Activated naive CD4-positive, alpha-beta T cell treated with anti-CD3 and anti-CD28 coated beads for 36 hours (primary cell): ENCODE data around the gene YOD1. TPM values are rescaled to one million over a fixed set of nuclear protein-coding genes. Genes with fewer than 3 reads are reported as not detected.

Source experiments
- CTCF ChIA-PET: fragments of 350-600 bp; sonication (Branson Sonifier 250); formaldehyde crosslinking; loops from one replicate; lab custom pipeline; 2021; ENCODE audit warnings: antibody characterized with exemption; lab: Charles Lee
- DNase-seq: peaks from one replicate; pipeline ENCODE4 v3.0.0-alpha.2; 2020
- H3K27ac Mint-ChIP-seq: one replicate; pipeline ENCODE4 v1.8.0; 2021; ENCODE audit warnings: mild to moderate bottlenecking, mixed read lengths
- H3K27me3 Mint-ChIP-seq: one replicate; pipeline ENCODE4 v1.8.0; 2021; ENCODE audit warnings: low read depth, mixed read lengths
- H3K36me3 Mint-ChIP-seq: one replicate; pipeline ENCODE4 v1.8.0; 2021; ENCODE audit warnings: low read depth, mixed read lengths
- H3K4me1 Mint-ChIP-seq: one replicate; pipeline ENCODE4 v1.8.0; 2021; ENCODE audit warnings: low read depth, mixed read lengths
- H3K4me3 Mint-ChIP-seq: one replicate; pipeline ENCODE4 v1.8.0; 2021; ENCODE audit warnings: mild to moderate bottlenecking, moderate library complexity, mixed read lengths
- H3K9me3 Mint-ChIP-seq: one replicate; pipeline ENCODE4 v1.8.0; 2021; ENCODE audit warnings: mixed read lengths
- intact Hi-C: fragments of 100-400 bp; cut with micrococcal nuclease; formaldehyde crosslinking; loops from one replicate; pipeline ENCODE4 v1.15.1; 2023
- total RNA-seq, 2 experiments: library from RNA; stranded (reverse); gene quantifications; one replicate each; pipeline ENCODE4 v1.2.3, GENCODE V29; 2021

Gene YOD1
- total RNA-seq, 2 experiments from 2014 or later = 8.6 to 8.8 TPM

GRCh38 chr1:207029701-207030521, 21.1 kb downstream of the YOD1 start:
- no peaks in the 10 kb centered on the region for H3K36me3 Mint-ChIP-seq
- H3K27me3 Mint-ChIP-seq = peaks cover 24% of the 10 kb centered on the region
- no peak overlapping the region for H3K27ac Mint-ChIP-seq

GRCh38 chr1:207028884-207029650, 21.9 kb downstream of the YOD1 start:
- Mint-ChIP-seq H3K4me3 (no peak overlapping the region), H3K4me1 (peaks cover 3% of the 10 kb centered on the region), H3K27ac (no peak overlapping the region), H3K27me3 (peaks cover 23% of the 10 kb centered on the region), H3K9me3 (no peaks in the 10 kb centered on the region), H3K36me3 (no peaks in the 10 kb centered on the region)
- no peak for DNase-seq
- intact Hi-C loops = no loop called here
- CTCF ChIA-PET = interaction anchor here (0.6 to 2.2 kb wide), 3 partner anchors 19 to 551 kb away, joined by 3 to 7 read pairs (median 3); no protein-coding TSS in a partner anchor

More at GRCh38 chr1:207029701-207030521, 21.1 kb downstream of the YOD1 start:
- H3K9me3 Mint-ChIP-seq = no peaks in the 10 kb centered on the region
- H3K4me1 Mint-ChIP-seq = no peaks in the 10 kb centered on the region
- CTCF ChIA-PET = interaction anchor here (1.4 to 2.2 kb wide), 2 partner anchors 19 to 24 kb away, joined by 3 to 7 read pairs; no protein-coding TSS in a partner anchor
- intact Hi-C loops = no loop called here
- H3K4me3 Mint-ChIP-seq = no peak overlapping the region
- no peak for DNase-seq

GRCh38 chr1:207027921-207028320, 23.1 kb downstream of the YOD1 start:
- H3K9me3 Mint-ChIP-seq = no peaks in the 10 kb centered on the region

GRCh38 chr1:207027206-207027777, 23.7 kb downstream of the YOD1 start:
- H3K36me3 Mint-ChIP-seq = no peaks in the 10 kb centered on the region
- no peaks in the 10 kb centered on the region for H3K9me3 Mint-ChIP-seq
- peaks cover 3% of the 10 kb centered on the region for H3K4me1 Mint-ChIP-seq
- no peak overlapping the region for H3K27ac Mint-ChIP-seq
- intact Hi-C loops = no loop called here
- DNase-seq = no peak
- peaks cover 18% of the 10 kb centered on the region for H3K27me3 Mint-ChIP-seq
- H3K4me3 Mint-ChIP-seq = no peak overlapping the region
- CTCF ChIA-PET = interaction anchor here (1.1 to 1.4 kb wide), 4 partner anchors 10 to 51 kb away, joined by 3 to 5 read pairs (median 3); no protein-coding TSS in a partner anchor

More at GRCh38 chr1:207027921-207028320, 23.1 kb downstream of the YOD1 start:
- Mint-ChIP-seq H3K36me3 (no peaks in the 10 kb centered on the region), H3K27me3 (peaks cover 21% of the 10 kb centered on the region), H3K4me3 (no peak overlapping the region), H3K4me1 (peaks cover 3% of the 10 kb centered on the region), H3K27ac (no peak overlapping the region)
- CTCF ChIA-PET = interaction anchor here (1.1 to 1.4 kb wide), 3 partner anchors 9 to 51 kb away, joined by 3 read pairs; no protein-coding TSS in a partner anchor
- intact Hi-C loops = no loop called here
- no peak for DNase-seq

- no peak overlapping the region for H3K27ac Mint-ChIP-seq
- CTCF ChIA-PET = interaction anchor here (0.6 to 1.2 kb wide), 2 partner anchors 9 to 44 kb away, joined by 3 to 5 read pairs; no protein-coding TSS in a partner anchor
- intact Hi-C loops = no loop called here
- no peak for DNase-seq
- no peak overlapping the region for H3K4me3 Mint-ChIP-seq
- H3K4me1 Mint-ChIP-seq = peaks cover 3% of the 10 kb centered on the region
- H3K27me3 Mint-ChIP-seq = peaks cover 7% of the 10 kb centered on the region
- H3K36me3 Mint-ChIP-seq = no peaks in the 10 kb centered on the region
- H3K9me3 Mint-ChIP-seq = no peaks in the 10 kb centered on the region
Measured at GRCh38 chr1:207026104-207026534, 24.9 kb downstream of the YOD1 start.

- intact Hi-C loops = no loop called here
- H3K4me1 Mint-ChIP-seq = peaks cover 3% of the 10 kb centered on the region
- H3K36me3 Mint-ChIP-seq = no peaks in the 10 kb centered on the region
- H3K27ac Mint-ChIP-seq = no peak overlapping the region
- H3K9me3 Mint-ChIP-seq = no peaks in the 10 kb centered on the region
- H3K27me3 Mint-ChIP-seq = peaks cover 5% of the 10 kb centered on the region
- CTCF ChIA-PET = interaction anchor here (0.6 kb wide), 1 partner anchor 213 kb away, joined by 3 read pairs; no protein-coding TSS in a partner anchor
- no peak for DNase-seq
- no peak overlapping the region for H3K4me3 Mint-ChIP-seq
Measured at GRCh38 chr1:207025146-207025880, 25.7 kb downstream of the YOD1 start.

- H3K36me3 Mint-ChIP-seq = no peaks in the 10 kb centered on the region
- peaks cover 3% of the 10 kb centered on the region for H3K4me1 Mint-ChIP-seq
- DNase-seq = no peak
- H3K27ac Mint-ChIP-seq = no peak overlapping the region
- CTCF ChIA-PET = interaction anchor here (0.6 kb wide), 1 partner anchor 214 kb away, joined by 3 read pairs; no protein-coding TSS in a partner anchor
- no peak overlapping the region for H3K4me3 Mint-ChIP-seq
- no peaks in the 10 kb centered on the region for H3K9me3 Mint-ChIP-seq
- intact Hi-C loops = no loop called here
- H3K27me3 Mint-ChIP-seq = peaks cover 5% of the 10 kb centered on the region
Measured at GRCh38 chr1:207024202-207025145, 26.5 kb downstream of the YOD1 start.

- H3K4me1 Mint-ChIP-seq = peaks cover 3% of the 10 kb centered on the region
- H3K9me3 Mint-ChIP-seq = no peaks in the 10 kb centered on the region
- CTCF ChIA-PET = interaction anchor here (0.7 to 3.2 kb wide), 3 partner anchors 10 to 55 kb away, joined by 3 to 9 read pairs (median 5); partner anchors contain the start of gene C1orf116
- no peaks in the 10 kb centered on the region for H3K36me3 Mint-ChIP-seq
- no peak overlapping the region for H3K4me3 Mint-ChIP-seq
- intact Hi-C loops = no loop called here
- DNase-seq = no peak
- H3K27ac Mint-ChIP-seq = no peak overlapping the region
- H3K27me3 Mint-ChIP-seq = no peaks in the 10 kb centered on the region
Measured at GRCh38 chr1:207022996-207023679, 27.9 kb downstream of the YOD1 start.

GRCh38 chr1:207021876-207022596, 29.0 kb downstream of the YOD1 start:
- CTCF ChIA-PET = interaction anchor here (0.9 to 3.2 kb wide), 3 partner anchors 11 to 18 kb away, joined by 4 to 9 read pairs (median 5); partner anchors contain the start of gene C1orf116
- intact Hi-C loops = no loop called here
- Mint-ChIP-seq H3K27me3 (no peaks in the 10 kb centered on the region), H3K4me1 (peaks cover 3% of the 10 kb centered on the region), H3K27ac (no peak overlapping the region), H3K4me3 (no peak overlapping the region), H3K36me3 (no peaks in the 10 kb centered on the region), H3K9me3 (no peaks in the 10 kb centered on the region)
- DNase-seq = no peak
